Activated CD4-positive, alpha-beta T cell treated with anti-CD3 and anti-CD28 coated beads, Interleukin-2, Interleukin-6, amounts not matched to agents 100 ng/mL and 50 ng/mL, durations not matched to agents 16 hours and 8 hours (primary cell): Measurements from ENCODE around the gene WASL.
"Not testable (repeated sequence)": the region's sequence is repeated elsewhere in the genome, so short reads cannot be mapped to it uniquely, and the experiment has no call there.

ENCODE experiments used
- DNase-seq: peaks from one replicate; pipeline ENCODE4 v3.0.0-alpha.2; 2020

Gene WASL

GRCh38 chr7:123748734-123749536, at the start of gene WASL:
Gene WASL, minus strand, starts transcription at chr7:123749003. Its CDS starts 269 bp downstream, at chr7:123748734.
- peak; percentile 94 for DNase-seq

GRCh38 chr7:123797673-123798531, 49.1 kb upstream of the WASL start:
- peak; percentile 29 for DNase-seq

- no peak for DNase-seq
These were observed 47.8 kb upstream of the WASL start for GRCh38 chr7:123796568-123796967.

- DNase-seq, result no peak
These were observed 47.1 kb upstream of the WASL start for GRCh38 chr7:123795917-123796316.

- DNase-seq, result not testable (repeated sequence)
These were observed 46.3 kb upstream of the WASL start for GRCh38 chr7:123795116-123795515.

GRCh38 chr7:123792547-123792946, 43.7 kb upstream of the WASL start:
- DNase-seq, result no peak

GRCh38 chr7:123791001-123791400, 42.2 kb upstream of the WASL start:
- DNase-seq, result no peak

GRCh38 chr7:123789817-123790216, 41.0 kb upstream of the WASL start:
- no peak for DNase-seq

GRCh38 chr7:123789206-123789784, 40.5 kb upstream of the WASL start:
- no peak for DNase-seq

- DNase-seq, result no peak
These were observed 39.8 kb upstream of the WASL start for GRCh38 chr7:123788584-123788983.

GRCh38 chr7:123787220-123788007, 38.6 kb upstream of the WASL start:
- no peak for DNase-seq

GRCh38 chr7:123784263-123784662, 35.5 kb upstream of the WASL start:
- DNase-seq, result no peak

GRCh38 chr7:123783820-123784219, 35.0 kb upstream of the WASL start:
- DNase-seq, result no peak

GRCh38 chr7:123782071-123782798, 33.4 kb upstream of the WASL start:
- DNase-seq, result no peak

GRCh38 chr7:123780472-123780871, 31.7 kb upstream of the WASL start:
- not testable (repeated sequence) for DNase-seq

GRCh38 chr7:123774496-123774895, 25.7 kb upstream of the WASL start:
- no peak for DNase-seq

- no peak for DNase-seq
These were observed 24.7 kb upstream of the WASL start for GRCh38 chr7:123773481-123773880.

GRCh38 chr7:123772652-123773051, 23.8 kb upstream of the WASL start:
- no peak for DNase-seq

- DNase-seq, result no peak
These were observed 23.0 kb upstream of the WASL start for GRCh38 chr7:123771846-123772245.

- DNase-seq, result no peak
These were observed 22.5 kb upstream of the WASL start for GRCh38 chr7:123771256-123771655.

GRCh38 chr7:123770378-123770777, 21.6 kb upstream of the WASL start:
- DNase-seq, result peak; percentile 72

- no peak for DNase-seq
These were observed 20.6 kb upstream of the WASL start for GRCh38 chr7:123769371-123769770.
